Right atrium auricular region (tissue), 2 donors: ENCODE data around the gene PCGF1. TPM values are rescaled to one million over a fixed set of nuclear protein-coding genes. Genes with fewer than 3 reads are reported as not detected.

Experiments
- DNase-seq: peaks from one replicate; pipeline ENCODE4 v3.0.0-alpha.2; 2019; ENCODE audit warnings: low spot score
- H3K27ac ChIP-seq, 2 donors: fragments of 200-600 bp; sonication (generic); 1 replicate in 1 of 2; 2 replicates in 1 of 2; pipeline ENCODE4 v1.5.1; 2016 to 2019
- H3K27me3 ChIP-seq, 2 donors: fragments of 200-600 bp; sonication (generic); one replicate each; pipeline versions ENCODE4 v1.5.1 to v1.6.0; 2017 to 2019
- H3K36me3 ChIP-seq: fragments of 200-600 bp; sonication (generic); one replicate; pipeline ENCODE4 v1.5.1; 2016
- H3K4me1 ChIP-seq, 2 donors: fragments of 200-600 bp; sonication (generic); one replicate each; pipeline versions ENCODE4 v1.5.1 to v1.6.0; 2017 to 2019
- H3K4me3 ChIP-seq, 2 donors: fragments of 200-600 bp; sonication (generic); 1 replicate in 1 of 2; 2 replicates in 1 of 2; pipeline ENCODE4 v1.5.1; 2017 to 2019; ENCODE audit warnings: mild to moderate bottlenecking in 1 of 2, moderate library complexity in 1 of 2
- H3K9me3 ChIP-seq, 2 donors: fragments of 200-600 bp; sonication (generic); one replicate each; pipeline ENCODE4 v1.5.1; 2019
- total RNA-seq, 2 donors: library from RNA; depleted of rRNA; stranded (reverse); fragments of >200 nt; gene quantifications; one replicate each; pipeline ENCODE4 v1.1.0, GENCODE V29; 2016
- TF ChIP-seq, protein P1 (sequence below), 2 donors: fragments of 200-600 bp; sonication (generic); IDR thresholded peaks; one replicate each; pipeline ENCODE4 v1.5.1; 2019; ENCODE audit warnings: antibody characterized with exemption in 2 of 2

PCGF1 gene
- total RNA-seq, 2 donors from 2014 or later: 15.2 to 19.0 TPM

DNA sequence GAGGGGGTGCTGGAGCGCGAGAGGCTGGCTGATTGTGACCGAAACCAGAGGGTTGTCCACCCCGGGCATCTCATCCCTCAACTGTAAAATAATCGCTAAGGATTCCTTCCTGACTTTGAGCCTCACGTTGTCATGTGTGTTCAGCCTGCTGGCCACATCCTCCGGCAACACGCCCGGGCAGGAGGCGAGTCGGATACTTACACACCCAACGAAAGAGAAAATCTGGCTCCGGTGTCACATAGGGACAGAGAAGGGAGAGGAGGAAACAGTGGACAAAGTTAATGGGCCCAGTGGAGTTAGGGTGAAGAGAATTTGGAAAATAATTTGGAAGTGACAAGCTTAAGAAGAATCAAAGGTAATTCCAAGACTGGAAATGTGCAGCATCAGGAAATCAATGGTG, 9.2 kb upstream of the PCGF1 start:
- no peak overlapping the region for H3K27ac ChIP-seq
- H3K9me3 ChIP-seq: no peaks in the 10 kb centered on the region
- DNase-seq: no peak
- peaks cover 42 to 63% of the 10 kb centered on the region in 2 donors for H3K27me3 ChIP-seq
- TF ChIP-seq, protein P1, sequence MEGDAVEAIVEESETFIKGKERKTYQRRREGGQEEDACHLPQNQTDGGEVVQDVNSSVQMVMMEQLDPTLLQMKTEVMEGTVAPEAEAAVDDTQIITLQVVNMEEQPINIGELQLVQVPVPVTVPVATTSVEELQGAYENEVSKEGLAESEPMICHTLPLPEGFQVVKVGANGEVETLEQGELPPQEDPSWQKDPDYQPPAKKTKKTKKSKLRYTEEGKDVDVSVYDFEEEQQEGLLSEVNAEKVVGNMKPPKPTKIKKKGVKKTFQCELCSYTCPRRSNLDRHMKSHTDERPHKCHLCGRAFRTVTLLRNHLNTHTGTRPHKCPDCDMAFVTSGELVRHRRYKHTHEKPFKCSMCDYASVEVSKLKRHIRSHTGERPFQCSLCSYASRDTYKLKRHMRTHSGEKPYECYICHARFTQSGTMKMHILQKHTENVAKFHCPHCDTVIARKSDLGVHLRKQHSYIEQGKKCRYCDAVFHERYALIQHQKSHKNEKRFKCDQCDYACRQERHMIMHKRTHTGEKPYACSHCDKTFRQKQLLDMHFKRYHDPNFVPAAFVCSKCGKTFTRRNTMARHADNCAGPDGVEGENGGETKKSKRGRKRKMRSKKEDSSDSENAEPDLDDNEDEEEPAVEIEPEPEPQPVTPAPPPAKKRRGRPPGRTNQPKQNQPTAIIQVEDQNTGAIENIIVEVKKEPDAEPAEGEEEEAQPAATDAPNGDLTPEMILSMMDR (IDR thresholded peaks at IDR 0.05): no peak
- H3K4me1 ChIP-seq: peaks cover 0 to 31% of the 10 kb centered on the region in 2 donors
- no peaks in the 10 kb centered on the region for H3K36me3 ChIP-seq
- H3K4me3 ChIP-seq: peak overlapping the region in 1 of 2 donors; percentile 44

DNA sequence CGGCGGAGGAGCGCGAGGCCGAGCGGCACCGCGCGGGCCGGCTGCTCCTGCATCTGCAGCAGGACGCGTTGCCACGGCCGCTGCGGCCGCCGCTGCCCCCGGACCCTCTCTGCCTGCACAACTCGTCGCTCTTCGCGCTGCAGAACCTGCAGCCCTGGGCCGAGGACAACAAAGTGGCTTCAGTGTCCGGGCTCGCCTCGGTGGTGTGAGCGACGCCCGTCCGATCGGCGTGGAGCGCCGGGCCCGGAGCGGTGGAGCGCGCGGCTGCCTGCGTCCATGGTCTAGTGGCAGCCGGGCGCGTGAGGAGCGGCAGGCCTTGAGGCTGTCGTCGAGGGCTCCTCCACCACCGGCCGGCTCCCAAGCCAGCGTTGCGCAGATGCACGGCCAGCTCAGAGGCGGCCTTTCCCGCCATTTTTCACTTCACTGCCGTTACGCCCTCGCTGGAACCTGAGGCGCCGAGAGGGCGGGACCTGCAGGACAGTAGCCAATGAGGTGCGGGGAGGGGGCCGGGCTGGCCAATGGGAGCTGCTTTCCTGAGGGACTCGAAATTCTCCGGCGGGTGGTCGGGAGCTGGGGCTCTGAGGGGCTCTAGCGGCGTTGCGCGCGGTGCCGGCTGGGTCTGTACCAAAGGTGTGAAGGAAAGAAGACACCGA, 8.6 kb upstream of the PCGF1 start:
- no peaks in the 10 kb centered on the region for H3K36me3 ChIP-seq
- no peak for DNase-seq
- H3K27me3 ChIP-seq: peaks cover 42 to 64% of the 10 kb centered on the region in 2 donors
- TF ChIP-seq, protein P1 (IDR thresholded peaks at IDR 0.05): no peak
- H3K4me3 ChIP-seq: peak overlapping the region; percentile 3 to 44
- H3K27ac ChIP-seq: no peak overlapping the region
- H3K4me1 ChIP-seq: peaks cover 0 to 31% of the 10 kb centered on the region in 2 donors
- H3K9me3 ChIP-seq: no peaks in the 10 kb centered on the region

DNA sequence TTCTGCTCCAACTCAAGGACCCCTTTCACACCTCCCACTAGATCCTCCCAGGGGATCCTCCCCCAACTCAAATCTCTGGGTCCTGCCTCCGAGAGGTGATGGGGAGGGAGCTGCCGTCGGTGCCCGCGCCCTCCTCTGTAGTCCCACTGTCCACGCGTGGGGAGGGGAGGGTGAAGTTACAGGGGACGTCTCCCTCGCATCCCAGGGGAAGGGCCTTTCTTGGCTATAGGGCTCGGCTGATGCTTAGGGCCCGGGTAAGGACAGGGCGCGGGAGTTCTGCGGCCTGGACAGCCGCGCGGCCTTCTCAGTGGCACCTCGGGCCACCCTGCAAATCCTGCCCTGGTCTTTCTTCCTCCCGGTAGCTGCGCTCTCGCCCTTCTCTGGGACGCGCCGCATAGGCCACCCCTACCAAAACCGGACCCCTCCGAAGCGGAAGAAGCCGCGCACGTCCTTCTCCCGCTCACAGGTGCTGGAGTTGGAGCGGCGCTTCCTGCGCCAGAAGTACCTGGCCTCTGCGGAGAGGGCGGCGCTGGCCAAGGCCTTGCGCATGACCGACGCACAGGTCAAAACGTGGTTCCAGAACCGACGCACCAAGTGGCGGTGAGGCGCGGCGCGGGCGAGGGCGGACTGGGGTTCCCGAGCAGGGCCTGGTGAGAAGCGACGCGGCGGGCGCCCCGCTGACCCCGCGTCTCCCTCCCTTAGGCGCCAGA, 7.9 kb upstream of the PCGF1 start:
- peak overlapping the region in 1 of 2 donors; percentile 44 for H3K4me3 ChIP-seq
- no peaks in the 10 kb centered on the region for H3K36me3 ChIP-seq
- DNase-seq: no peak
- TF ChIP-seq, protein P1 (IDR thresholded peaks at IDR 0.05): no peak
- peaks cover 42 to 64% of the 10 kb centered on the region in 2 donors for H3K27me3 ChIP-seq
- H3K27ac ChIP-seq: no peak overlapping the region
- H3K9me3 ChIP-seq: no peaks in the 10 kb centered on the region
- peaks cover 0 to 31% of the 10 kb centered on the region in 2 donors for H3K4me1 ChIP-seq

DNA sequence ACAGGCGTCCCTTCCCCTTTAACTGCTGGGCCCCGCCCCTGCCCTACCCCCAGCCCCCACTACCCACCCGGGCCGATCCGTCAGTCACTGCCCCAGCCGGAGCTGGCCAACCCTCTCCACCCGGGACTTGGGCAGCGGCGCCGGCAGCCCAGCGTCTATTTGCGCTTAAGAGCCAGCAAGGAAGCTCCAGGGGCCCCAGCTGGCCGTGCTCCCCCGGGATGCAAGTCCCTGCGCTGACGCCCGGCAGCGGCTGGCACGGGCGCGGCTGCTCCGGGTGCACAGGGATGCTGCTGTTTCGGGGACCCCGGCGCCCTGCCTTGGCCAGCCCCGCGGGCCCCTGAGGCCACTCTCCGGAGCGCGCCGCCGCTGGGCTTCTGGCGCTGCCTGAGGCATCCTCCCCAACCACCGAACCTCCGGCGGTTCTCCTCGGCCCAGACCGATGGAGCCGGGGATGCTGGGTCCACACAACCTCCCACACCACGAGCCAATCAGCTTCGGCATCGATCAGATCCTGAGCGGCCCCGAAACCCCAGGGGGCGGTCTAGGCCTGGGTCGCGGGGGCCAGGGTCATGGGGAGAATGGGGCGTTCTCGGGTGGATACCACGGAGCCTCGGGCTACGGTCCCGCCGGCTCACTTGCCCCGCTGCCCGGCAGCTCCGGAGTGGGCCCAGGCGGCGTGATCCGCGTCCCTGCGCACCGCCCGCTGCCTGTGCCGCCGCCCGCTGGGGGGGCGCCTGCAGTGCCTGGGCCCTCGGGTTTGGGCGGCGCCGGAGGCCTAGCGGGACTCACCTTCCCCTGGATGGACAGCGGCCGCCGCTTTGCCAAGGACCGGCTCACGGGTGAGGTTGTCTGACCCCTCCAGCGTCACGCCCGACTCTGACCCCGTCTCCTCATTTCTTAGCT, 7.1 kb upstream of the PCGF1 start, which contains the start of gene TLX2:
Gene TLX2 (plus strand): TSS at position 83 of the 903 bp plus-strand sequence. CDS start 357 bp downstream, at position 440.
- TF ChIP-seq, protein P1 (IDR thresholded peaks at IDR 0.05): no peak
- Histone ChIP-seq H3K4me3 (peak within 1 kb of the TSS in 1 of 2 donors; percentile 24), H3K36me3 (no peaks in the 10 kb centered on the region), H3K27ac (no peak within 1 kb of the TSS), H3K9me3 (no peaks in the 10 kb centered on the region), H3K27me3 (peaks cover 42 to 64% of the 10 kb centered on the region in 2 donors), H3K4me1 (peaks cover 0 to 31% of the 10 kb centered on the region in 2 donors)
- DNase-seq: no peak

DNA sequence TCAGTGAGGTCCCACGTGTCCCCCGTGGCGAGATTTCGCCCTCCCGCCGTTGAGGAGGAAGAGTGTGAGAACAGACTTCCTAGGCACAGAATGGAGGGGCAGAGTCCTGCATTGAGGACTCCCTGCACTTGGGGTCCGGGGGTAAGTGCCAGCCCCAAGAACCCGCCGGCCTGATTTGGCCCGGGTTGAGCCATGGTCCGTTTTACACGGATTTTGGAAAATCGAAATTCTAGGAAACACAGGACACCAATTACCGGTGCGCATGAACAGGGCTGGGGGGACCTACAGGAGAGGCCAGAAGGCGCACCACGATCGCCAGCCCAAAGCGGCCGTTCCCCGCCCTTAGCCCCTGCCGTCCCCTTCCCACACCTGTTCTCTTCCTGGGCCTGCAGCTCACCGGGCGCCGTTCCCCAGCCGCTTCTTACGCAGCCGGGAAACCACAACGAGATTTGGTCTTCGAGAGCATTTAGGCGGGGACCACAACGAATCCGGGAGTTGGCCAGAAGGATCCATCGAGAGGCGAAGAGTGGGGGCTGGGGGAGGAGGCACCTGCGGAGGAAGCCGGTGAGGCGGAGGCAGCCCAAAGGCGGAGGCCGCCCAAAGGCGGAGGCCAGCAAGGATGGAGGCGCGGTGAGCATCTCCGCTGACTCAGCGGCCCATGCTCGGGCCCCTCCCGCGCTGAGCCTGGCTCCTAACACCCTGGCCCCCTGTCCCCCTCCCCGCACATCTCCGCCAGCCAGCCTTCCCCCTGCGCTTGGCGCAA, 6.3 kb upstream of the PCGF1 start:
- H3K27me3 ChIP-seq: peaks cover 38 to 64% of the 10 kb centered on the region in 2 donors
- no peaks in the 10 kb centered on the region for H3K36me3 ChIP-seq
- no peak for DNase-seq
- peaks cover 0 to 31% of the 10 kb centered on the region in 2 donors for H3K4me1 ChIP-seq
- TF ChIP-seq, protein P1 (IDR thresholded peaks at IDR 0.05): no peak
- peak overlapping the region in 1 of 2 donors; percentile 24 for H3K4me3 ChIP-seq
- H3K9me3 ChIP-seq: no peaks in the 10 kb centered on the region
- H3K27ac ChIP-seq: no peak overlapping the region
